ENCODE data around the gene PRKACG.
A peak's percentile ranks its signal among the peaks of the same experiment; 100 is the strongest.

The PRKACG gene

GRCh38 chr9:68983522-68984424 is 30.1 kb downstream of the PRKACG start:
- DNase-seq (ENCODE audit: low read depth in 4 of 4, low spot score in 1 of 4), result no peak

- no peak for DNase-seq (ENCODE audit: low read depth in 4 of 4, low spot score in 1 of 4)
These were observed 30.9 kb downstream of the PRKACG start for GRCh38 chr9:68983008-68983411.

GRCh38 chr9:68981789-68982188 is 32.1 kb downstream of the PRKACG start:
- no peak for DNase-seq (ENCODE audit: low read depth in 4 of 4, low spot score in 1 of 4)

GRCh38 chr9:68980341-68980914 is 33.5 kb downstream of the PRKACG start:
- no peak for DNase-seq (ENCODE audit: low read depth in 4 of 4, low spot score in 1 of 4)

GRCh38 chr9:68979538-68980314 is 34.2 kb downstream of the PRKACG start:
- no peak for DNase-seq (ENCODE audit: low read depth in 4 of 4, low spot score in 1 of 4)

- DNase-seq (ENCODE audit: low read depth in 4 of 4, low spot score in 1 of 4), result no peak
These were observed 35.4 kb downstream of the PRKACG start for GRCh38 chr9:68978501-68978900.

GRCh38 chr9:68978066-68978465 is 35.8 kb downstream of the PRKACG start:
- DNase-seq (ENCODE audit: low read depth in 4 of 4, low spot score in 1 of 4), result no peak

- DNase-seq (ENCODE audit: low read depth in 4 of 4, low spot score in 1 of 4), result no peak
These were observed 38.4 kb downstream of the PRKACG start for GRCh38 chr9:68975365-68976043.

GRCh38 chr9:68974901-68975300 is 39.0 kb downstream of the PRKACG start:
- no peak for DNase-seq (ENCODE audit: low read depth in 4 of 4, low spot score in 1 of 4)

- DNase-seq (ENCODE audit: low read depth in 4 of 4, low spot score in 1 of 4), result peak in 1 of 4 experiments; percentile 22
These were observed 39.5 kb downstream of the PRKACG start for GRCh38 chr9:68974431-68974830.

- no peak for DNase-seq (ENCODE audit: low read depth in 4 of 4, low spot score in 1 of 4)
These were observed 40.3 kb downstream of the PRKACG start for GRCh38 chr9:68973619-68974018.

- DNase-seq (ENCODE audit: low read depth in 4 of 4, low spot score in 1 of 4), result no peak
These were observed 43.8 kb downstream of the PRKACG start for GRCh38 chr9:68970151-68970550.

GRCh38 chr9:68969538-68969937 is 44.4 kb downstream of the PRKACG start:
- no peak for DNase-seq (ENCODE audit: low read depth in 4 of 4, low spot score in 1 of 4)

GRCh38 chr9:68967800-68968199 is 46.1 kb downstream of the PRKACG start:
- DNase-seq (ENCODE audit: low read depth in 4 of 4, low spot score in 1 of 4), result no peak

- DNase-seq (ENCODE audit: low read depth in 4 of 4, low spot score in 1 of 4), result no peak
These were observed 47.4 kb downstream of the PRKACG start for GRCh38 chr9:68966496-68966944.

GRCh38 chr9:68964765-68965164 is 49.1 kb downstream of the PRKACG start:
- DNase-seq (ENCODE audit: low read depth in 4 of 4, low spot score in 1 of 4), result no peak

- DNase-seq (ENCODE audit: low read depth in 4 of 4, low spot score in 1 of 4), result no peak
These were observed 49.8 kb downstream of the PRKACG start for GRCh38 chr9:68964102-68964541.

GRCh38 chr9:68963416-68963815 is 50.5 kb downstream of the PRKACG start:
- DNase-seq (ENCODE audit: low read depth in 4 of 4, low spot score in 1 of 4), result no peak

All from stimulated activated CD4-positive, alpha-beta T cell treated with anti-CD3 and anti-CD28 coated beads, Interleukin-1b, Interleukin-23, amount 100 ng/mL, for 24 hours (primary cell).